Stomach (tissue), 4 donors: ENCODE measurements around the gene CAPS.

Source experiments
- POLR2A ChIP-seq, 4 donors: fragments of 450-650 bp; IDR thresholded peaks; one replicate each; pipeline ENCODE4 v1.6.1; 2016; ENCODE audit warnings: antibody characterized with exemption in 4 of 4, control low read depth in 2 of 4, mild to moderate bottlenecking in 1 of 4, moderate library complexity in 1 of 4
- TF ChIP-seq, protein P1 (sequence below), 7 experiments: fragments of 450-650 bp in 4 of 7; fragments of 200-600 bp in 3 of 7; sonication (generic) in 3 of 7; IDR thresholded peaks; one replicate each; pipeline ENCODE4 v1.5.1; 2016 to 2019; ENCODE audit warnings: antibody characterized with exemption in 7 of 7, control low read depth in 2 of 7, mild to moderate bottlenecking in 1 of 7

- TF ChIP-seq, protein P1, sequence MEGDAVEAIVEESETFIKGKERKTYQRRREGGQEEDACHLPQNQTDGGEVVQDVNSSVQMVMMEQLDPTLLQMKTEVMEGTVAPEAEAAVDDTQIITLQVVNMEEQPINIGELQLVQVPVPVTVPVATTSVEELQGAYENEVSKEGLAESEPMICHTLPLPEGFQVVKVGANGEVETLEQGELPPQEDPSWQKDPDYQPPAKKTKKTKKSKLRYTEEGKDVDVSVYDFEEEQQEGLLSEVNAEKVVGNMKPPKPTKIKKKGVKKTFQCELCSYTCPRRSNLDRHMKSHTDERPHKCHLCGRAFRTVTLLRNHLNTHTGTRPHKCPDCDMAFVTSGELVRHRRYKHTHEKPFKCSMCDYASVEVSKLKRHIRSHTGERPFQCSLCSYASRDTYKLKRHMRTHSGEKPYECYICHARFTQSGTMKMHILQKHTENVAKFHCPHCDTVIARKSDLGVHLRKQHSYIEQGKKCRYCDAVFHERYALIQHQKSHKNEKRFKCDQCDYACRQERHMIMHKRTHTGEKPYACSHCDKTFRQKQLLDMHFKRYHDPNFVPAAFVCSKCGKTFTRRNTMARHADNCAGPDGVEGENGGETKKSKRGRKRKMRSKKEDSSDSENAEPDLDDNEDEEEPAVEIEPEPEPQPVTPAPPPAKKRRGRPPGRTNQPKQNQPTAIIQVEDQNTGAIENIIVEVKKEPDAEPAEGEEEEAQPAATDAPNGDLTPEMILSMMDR (IDR thresholded peaks at IDR 0.05) = no peak
- no peak for TF ChIP-seq POLR2A (IDR thresholded peaks at IDR 0.05)
Observed at GRCh38 chr19:5961969-5962945, 48.2 kb downstream of the CAPS start.
